Astrocyte (in vitro differentiated cells and primary cell): ENCODE measurements around the gene WT1.
"Not testable (repeated sequence)": the region's sequence is repeated elsewhere in the genome, so short reads cannot be mapped to it uniquely, and the experiment has no call there.

ENCODE experiments used
- CTCF ChIP-seq: IDR thresholded peaks from 2 replicates; pipeline ENCODE4 v1.5.1; 2011; ENCODE audit warnings: low read depth, mild to moderate bottlenecking, inconsistent platforms, low read length, moderate library complexity; ENCODE audit not compliant: insufficient read depth
- EZH2 ChIP-seq: IDR thresholded peaks from 2 replicates; pipeline ENCODE4 v1.6.1; 2012; ENCODE audit warnings: mild to moderate bottlenecking, low read length, inconsistent platforms; ENCODE audit not compliant: insufficient read depth

DNA sequence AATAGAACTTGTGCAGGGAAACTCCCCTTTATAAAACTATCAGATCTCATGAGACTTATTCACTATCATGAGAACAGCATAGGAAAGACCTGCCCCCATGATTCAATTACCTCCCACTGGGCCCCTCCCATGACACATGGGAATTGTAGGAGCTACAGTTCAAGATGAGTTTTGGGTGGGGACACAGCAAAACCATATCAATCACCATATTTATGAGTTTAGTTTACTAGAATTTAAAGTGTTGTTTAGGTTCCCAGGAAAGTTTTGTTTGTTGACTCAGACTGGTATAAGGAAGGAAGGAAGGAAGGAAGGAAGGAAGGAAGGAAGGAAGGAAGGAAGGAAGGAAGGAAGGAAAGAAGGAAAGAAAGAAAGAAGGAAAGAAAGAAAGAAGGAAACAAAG is 65.4 kb downstream of the WT1 start:
- TF ChIP-seq CTCF, EZH2: not testable (repeated sequence)
